ENCODE results near the gene ZGPAT. TPM values are rescaled to one million over a fixed set of nuclear protein-coding genes. Genes with fewer than 3 reads are reported as not detected.
"Not testable (repeated sequence)": the region's sequence is repeated elsewhere in the genome, so short reads cannot be mapped to it uniquely, and the experiment has no call there.

Gene ZGPAT
- polyA plus RNA-seq, 3 donors = 13.2 to 33.0 (median 30.7) TPM

DNA sequence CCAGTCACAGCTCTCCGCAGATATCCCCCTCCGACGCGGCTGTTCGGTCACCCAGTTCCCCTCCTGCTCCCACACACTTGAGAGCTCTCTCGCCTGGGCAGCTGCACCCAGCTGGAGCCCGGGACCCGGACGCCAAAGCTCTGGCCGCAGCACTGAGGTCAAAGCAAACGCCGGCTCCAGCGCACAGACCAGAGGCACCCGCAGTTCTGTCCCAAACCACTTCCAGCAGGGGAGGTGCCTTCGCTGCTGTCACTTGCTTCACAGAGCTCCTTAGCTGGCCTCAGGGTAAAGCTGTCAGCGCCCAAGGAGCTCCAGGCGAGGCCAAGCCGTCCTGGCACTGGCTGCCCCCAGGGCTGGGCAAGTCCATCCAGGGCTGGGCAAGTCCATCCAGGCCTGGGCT is 59.6 kb downstream of the ZGPAT start:
- WGBS, 3 donors = 88% methylated on average over 17 to 18 of the region's 18 CpGs
- no peak overlapping the region for H3K27ac ChIP-seq (ENCODE audit: low read depth, low read length)

DNA sequence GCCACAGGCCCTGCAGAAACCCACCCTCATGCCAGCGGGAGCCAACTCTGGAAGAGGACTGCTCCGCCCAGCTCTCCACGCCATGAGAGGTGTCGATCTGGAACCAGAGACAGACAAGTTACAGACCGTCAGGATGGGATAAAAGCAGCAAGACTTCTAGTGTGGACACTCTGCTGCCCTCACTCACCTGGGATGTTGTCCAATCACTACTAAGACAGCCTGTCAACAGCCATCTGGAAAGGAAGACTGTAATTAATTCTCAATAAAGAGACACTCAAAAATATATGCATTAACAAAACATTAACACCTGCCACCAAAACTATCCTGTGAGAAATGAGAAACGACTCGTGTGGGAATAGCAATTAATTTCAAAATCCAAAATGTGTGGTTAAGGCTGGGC is 60.0 kb downstream of the ZGPAT start:
- H3K27ac ChIP-seq (ENCODE audit: low read depth, low read length) = no peak overlapping the region
- WGBS, 3 donors = 83 to 92% (median 89%) methylated on average over 7 of the region's 7 CpGs

DNA sequence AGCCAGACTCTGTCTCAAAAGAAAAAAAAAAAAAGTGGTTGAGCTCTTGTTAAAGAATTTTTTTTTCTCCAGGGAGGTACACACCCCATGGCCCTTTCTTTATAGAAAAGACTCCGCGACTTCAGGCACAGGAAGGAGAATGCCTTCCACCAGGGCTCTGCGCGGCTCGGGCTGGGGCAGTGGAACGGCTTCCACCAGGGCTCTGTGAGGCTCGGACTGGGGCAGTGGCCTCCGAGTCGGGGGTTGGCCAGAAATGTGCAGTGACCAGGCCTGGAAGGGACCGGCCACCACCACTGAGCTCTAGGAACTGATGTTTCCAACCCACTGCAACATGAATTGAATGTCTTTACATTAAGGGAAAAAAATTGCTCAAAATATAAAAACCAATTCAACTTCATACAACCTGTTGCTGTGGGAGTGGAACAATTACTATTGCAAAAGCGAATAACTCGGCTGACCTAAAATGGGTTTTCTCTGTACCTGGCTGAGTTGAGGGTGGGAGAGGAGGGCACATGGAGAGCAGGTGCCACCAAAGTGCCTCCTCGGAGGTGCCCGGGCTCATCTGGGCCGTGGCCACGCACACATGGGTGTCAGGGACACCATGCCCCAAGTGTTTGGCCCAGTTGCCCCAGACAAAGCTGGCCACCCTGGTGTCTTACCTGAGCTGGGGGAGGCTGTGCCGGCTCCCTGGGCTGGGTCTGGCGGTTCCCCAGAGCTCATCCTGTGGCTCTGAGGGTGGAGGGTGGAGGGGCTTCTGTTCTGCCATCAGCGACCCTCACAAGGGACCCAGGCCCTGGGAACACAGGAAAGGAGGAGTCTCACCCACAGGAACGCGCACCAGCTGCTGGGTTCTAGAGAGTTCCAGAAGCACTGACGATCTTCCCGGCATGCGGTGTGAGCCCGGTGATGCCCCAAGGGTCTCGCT is 61.0 kb downstream of the ZGPAT start:
- no peak overlapping the region for H3K27ac ChIP-seq (ENCODE audit: low read depth, low read length)
- WGBS, 3 donors = 89 to 94% (median 90%) methylated on average over 26 of the region's 26 CpGs

DNA sequence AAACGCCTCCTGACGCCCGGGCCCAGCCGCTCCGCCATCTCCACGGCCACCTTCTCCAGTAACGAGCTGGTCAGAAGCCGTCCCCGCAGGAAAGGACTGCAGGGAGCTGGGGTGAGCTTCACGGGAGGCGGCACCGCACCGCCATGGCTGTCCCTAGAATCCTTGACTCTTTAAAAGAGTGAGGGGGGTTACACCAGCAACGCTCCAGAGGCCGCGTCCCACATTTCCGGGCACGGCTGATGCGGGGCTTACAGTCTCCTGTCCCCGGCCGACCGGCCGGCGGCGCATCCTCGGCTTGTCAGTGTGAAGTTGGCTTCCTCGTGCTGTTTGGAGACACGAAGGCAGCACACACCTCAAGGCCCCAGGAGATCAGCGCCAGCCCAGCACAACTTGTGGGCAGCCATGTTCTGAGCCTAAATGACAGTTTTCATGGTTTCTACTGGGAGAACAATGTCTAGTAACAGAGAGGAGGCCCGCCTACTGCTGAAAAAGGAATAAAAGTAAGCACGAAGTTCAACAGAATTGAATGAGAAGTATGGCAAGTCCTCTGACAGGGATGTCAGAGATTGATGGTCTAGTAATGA is 62.1 kb downstream of the ZGPAT start:
- no peak overlapping the region for H3K27ac ChIP-seq (ENCODE audit: low read depth, low read length)
- 89 to 92% (median 92%) methylated on average over 31 of the region's 31 CpGs for WGBS, 3 donors

DNA sequence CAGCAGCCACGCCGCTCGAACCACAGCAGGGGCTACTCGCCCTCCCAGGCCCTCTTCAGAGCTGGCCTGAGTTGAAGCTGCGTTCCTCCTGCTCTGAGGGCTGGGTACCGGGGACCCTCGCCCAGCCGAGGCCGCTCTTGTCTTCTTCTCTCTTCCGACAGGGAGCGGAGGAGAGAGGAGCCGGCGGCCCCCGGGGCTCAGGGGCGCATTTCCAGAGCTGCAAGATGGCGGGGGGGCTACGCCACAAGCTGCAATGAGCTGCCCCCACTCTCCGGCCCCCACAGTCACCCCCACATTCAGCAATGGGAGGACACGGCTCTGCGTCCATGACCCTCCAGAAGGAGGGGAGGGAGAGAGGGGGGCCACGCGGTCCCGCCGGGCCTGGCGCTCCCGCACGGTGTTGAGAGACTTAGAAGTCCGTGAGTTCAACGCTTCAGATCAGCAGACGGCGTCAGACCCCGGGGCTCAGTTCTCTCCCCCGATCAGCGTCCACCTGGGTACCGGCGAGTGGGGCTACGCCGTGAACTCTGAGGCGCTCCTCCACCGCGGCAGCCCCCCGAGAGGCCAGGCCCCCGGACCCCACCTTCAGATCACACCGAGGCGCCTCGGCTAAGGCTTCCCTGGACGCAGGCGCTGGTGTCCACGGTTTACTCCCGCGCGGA is 63.3 kb downstream of the ZGPAT start:
- 91 to 92% (median 92%) methylated on average over 51 to 52 of the region's 52 CpGs for WGBS, 3 donors
- no peak overlapping the region for H3K27ac ChIP-seq (ENCODE audit: low read depth, low read length)

GRCh38 chr20:63772781-63773518 is 65.1 kb downstream of the ZGPAT start:
- no peak overlapping the region for H3K27ac ChIP-seq (ENCODE audit: low read depth, low read length)
- 58 to 65% (median 63%) methylated on average over 20 of the region's 20 CpGs for WGBS, 3 donors

DNA sequence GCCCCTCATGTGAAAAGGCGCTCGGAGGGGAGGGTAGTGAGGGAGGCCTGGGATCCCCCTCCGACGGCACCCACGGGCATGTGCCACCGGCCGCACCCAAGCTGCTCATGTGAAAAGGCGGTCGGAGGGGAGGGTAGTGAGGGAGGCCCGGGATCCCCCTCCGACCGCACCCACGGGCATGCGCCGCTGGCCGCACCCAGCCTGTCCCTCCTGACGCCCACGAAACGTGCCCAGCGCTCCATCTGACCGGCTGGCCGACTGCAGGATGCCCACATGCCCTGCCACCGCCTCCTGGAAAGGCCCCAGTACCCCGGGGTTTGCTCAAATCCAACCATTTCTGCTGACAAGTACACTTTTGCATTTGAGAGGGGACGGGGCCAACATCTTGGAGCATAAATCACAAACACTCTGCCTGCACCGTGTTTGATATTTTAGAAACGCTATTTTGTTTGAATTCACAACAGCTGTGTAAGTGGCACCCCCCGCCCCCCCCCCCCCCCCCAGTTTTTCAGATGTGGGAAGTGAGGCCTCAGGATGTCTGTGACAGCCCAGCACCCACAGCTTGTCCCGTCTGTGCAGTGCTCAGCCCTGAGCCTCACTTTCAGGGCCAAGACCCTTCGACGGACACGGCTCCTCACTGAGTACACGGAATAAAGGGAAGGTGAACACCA is 65.9 kb downstream of the ZGPAT start:
- 81 to 85% (median 85%) methylated on average over 33 of the region's 33 CpGs for WGBS, 3 donors
- H3K27ac ChIP-seq (ENCODE audit: low read depth, low read length) = no peak overlapping the region

DNA sequence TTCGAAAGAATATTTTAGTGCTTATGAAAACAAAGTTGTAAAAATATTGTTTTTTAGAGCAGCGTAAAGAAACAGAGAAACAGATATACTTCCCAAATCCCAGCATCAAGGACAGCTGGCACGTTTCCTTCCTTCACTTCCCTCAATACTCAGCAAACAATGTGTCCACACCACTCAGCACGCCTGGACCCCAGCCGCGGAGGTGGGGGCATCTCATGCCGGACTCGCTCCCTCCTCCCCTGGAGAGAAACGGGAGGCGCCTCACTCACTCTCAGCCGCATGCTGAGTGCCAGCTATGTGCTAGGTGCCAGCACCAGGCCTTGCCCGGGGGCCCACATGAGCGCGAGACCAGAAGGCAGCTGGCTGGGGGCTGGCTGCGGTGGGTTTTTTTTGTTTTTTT is 66.5 kb downstream of the ZGPAT start:
- no peak overlapping the region for H3K27ac ChIP-seq (ENCODE audit: low read depth, low read length)
- WGBS, 3 donors = 69 to 79% (median 71%) methylated on average over 15 of the region's 15 CpGs

GRCh38 chr20:63775096-63775978 is 67.5 kb downstream of the ZGPAT start:
- no peak overlapping the region for H3K27ac ChIP-seq (ENCODE audit: low read depth, low read length)

DNA sequence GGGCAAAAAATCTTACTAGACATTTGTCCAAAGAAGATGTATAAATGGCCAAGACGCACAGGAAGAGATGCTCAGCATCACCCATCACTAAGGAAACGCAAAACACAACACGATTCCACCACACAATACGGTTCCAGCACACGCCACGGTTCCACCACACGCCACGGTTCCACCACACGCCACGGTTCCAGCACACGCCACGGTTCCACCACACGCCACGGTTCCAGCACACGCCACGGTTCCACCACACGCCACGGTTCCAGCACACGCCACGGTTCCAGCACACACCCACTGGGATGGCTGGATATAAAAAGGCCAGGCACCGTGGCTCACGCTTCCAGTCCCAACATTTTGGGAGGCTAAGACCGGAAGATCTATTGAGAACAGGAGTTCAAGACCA is 69.0 kb downstream of the ZGPAT start:
- 93% methylated on average over 22 to 23 of the region's 23 CpGs for WGBS, 3 donors
- H3K27ac ChIP-seq (ENCODE audit: low read depth, low read length) = not testable (repeated sequence)

More at GRCh38 chr20:63775096-63775978, 67.5 kb downstream of the ZGPAT start:
- WGBS, 3 donors = 18 to 61% (median 58%) methylated on average over 63 to 67 of the region's 67 CpGs

- no peak overlapping the region for H3K27ac ChIP-seq (ENCODE audit: low read depth, low read length)
- WGBS, 3 donors = 95 to 97% (median 95%) methylated on average over 13 of the region's 13 CpGs
These were observed 69.8 kb downstream of the ZGPAT start for GRCh38 chr20:63777614-63778013.

- no peak overlapping the region for H3K27ac ChIP-seq (ENCODE audit: low read depth, low read length)
- 61 to 66% (median 63%) methylated on average over 19 of the region's 19 CpGs for WGBS, 3 donors
These were observed 70.4 kb downstream of the ZGPAT start for GRCh38 chr20:63778034-63778752.

DNA sequence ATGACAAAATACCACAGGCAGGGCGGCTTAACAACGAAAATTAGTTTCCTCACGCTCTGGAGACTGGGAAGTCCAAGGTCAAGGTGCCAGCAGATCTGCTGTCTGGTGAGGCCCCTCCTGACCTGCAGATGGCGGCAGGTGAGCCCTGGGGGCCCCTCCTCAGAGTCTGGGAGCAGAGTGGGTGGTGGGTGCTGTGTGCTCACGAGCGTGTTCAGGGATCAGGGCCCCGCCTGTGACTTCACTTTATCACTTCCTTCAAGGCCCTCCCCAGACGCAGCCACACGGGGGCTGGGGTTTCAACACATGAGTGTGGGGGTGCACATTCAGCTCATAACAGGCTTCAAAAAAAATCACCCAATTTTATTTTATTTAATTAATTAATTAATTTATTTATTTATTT is 71.0 kb downstream of the ZGPAT start:
- H3K27ac ChIP-seq (ENCODE audit: low read depth, low read length) = no peak overlapping the region
- WGBS, 3 donors = 64 to 76% (median 76%) methylated on average over 9 of the region's 9 CpGs

DNA sequence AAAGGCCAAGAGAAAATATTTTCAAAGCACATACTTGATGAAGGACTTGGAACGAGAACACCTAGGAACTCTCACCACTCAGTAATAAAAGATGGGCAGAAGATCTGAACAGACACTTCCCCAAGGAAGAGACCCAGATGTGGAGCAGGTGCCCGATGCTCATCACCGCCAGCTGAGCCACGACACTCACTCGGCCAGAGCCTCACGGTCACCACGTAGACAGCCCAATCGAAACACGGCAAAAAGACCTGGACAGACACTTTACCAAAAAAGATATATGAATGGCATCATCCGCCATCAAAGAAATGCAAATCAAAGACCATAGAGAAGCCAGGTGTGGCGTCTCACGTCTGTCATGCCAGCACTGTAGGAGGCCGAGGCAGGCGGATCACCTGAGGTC is 73.3 kb downstream of the ZGPAT start:
- no peak overlapping the region for H3K27ac ChIP-seq (ENCODE audit: low read depth, low read length)
- WGBS, 3 donors = 85 to 93% (median 91%) methylated on average over 14 of the region's 14 CpGs

GRCh38 chr20:63782051-63782471 is 74.2 kb downstream of the ZGPAT start:
- no peak overlapping the region for H3K27ac ChIP-seq (ENCODE audit: low read depth, low read length)
- 61 to 75% (median 73%) methylated on average over 17 to 18 of the region's 18 CpGs for WGBS, 3 donors

DNA sequence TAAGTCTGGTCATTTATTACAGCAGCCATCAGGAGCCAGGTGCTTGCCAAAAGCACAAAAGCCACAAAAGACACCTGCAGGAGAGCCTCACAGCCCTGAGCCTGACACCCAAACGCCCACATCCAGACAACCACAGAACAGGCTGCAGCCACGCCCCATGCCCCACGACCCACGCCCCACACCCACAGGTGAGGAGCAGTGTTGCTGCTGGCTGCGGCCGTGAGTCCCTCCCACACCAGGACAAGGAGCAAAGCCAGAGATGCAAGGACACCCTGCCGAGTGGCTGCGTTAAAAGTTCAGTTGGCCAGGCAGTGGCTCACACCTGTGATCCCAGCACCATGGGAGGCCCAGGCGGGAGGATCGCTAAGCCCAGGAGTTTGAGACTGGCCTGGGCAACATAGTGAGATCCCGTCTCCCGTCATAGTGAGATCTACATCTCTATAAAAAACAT is 74.7 kb downstream of the ZGPAT start:
- WGBS, 3 donors = 81 to 90% (median 89%) methylated on average over 12 of the region's 12 CpGs

More for the DNA sequence above, 74.7 kb downstream of the ZGPAT start:
- H3K27ac ChIP-seq (ENCODE audit: low read depth, low read length) = no peak overlapping the region
